GM12878 (cell line): ENCODE results near the gene MBLAC2. TPM values are rescaled to one million over a fixed set of nuclear protein-coding genes. Genes with fewer than 3 reads are reported as not detected.

Experiments used
- ATAC-seq: fragments of 200-7000 bp; cut with Tn5 transposase; 3 replicates; pipeline ENCODE4 v1.9.1; 2020; ENCODE audit warnings: mild to moderate bottlenecking, moderate library complexity
- BruUV-seq: library from RNA; stranded (reverse); fragments of 400-500 nt; replicated peaks from 2 replicates; lab custom pipeline; 2021; lab: Mats Ljungman, UMichigan
- CTCF ChIA-PET: fragments of 300-600 bp; sonication (Branson Sonifier 250); formaldehyde crosslinking; extraction: SDS; loops from one replicate; lab custom pipeline; 2021; ENCODE audit warnings: inconsistent platforms; lab: Yijun Ruan, JAX
- POLR2A ChIA-PET: fragments of 350-600 bp; formaldehyde crosslinking; extraction: SDS; loops from one replicate; lab custom pipeline; 2021; ENCODE audit warnings: inconsistent platforms; lab: Charles Lee
- RAD21 ChIA-PET: fragments of 300-600 bp; sonication (Branson Sonifier 250); formaldehyde crosslinking; loops from one replicate; lab custom pipeline; 2023; ENCODE audit warnings: antibody characterized with exemption; ENCODE audit not compliant: unreplicated experiment; lab: Charles Lee
- SMC1A ChIA-PET: fragments of 300-600 bp; sonication (Branson Sonifier 250); formaldehyde crosslinking; loops from one replicate; lab custom pipeline; 2023; ENCODE audit not compliant: unreplicated experiment, uncharacterized antibody; lab: Charles Lee
- DNase-seq: peaks from one replicate; pipeline ENCODE4 v3.0.0-alpha.2; 2011; ENCODE audit warnings: low read depth, low spot score
- FAIRE-seq: peaks from 3 replicates; lab custom pipeline; 2011; peaks lifted over from hg19 to GRCh38; lab: Jason Lieb, UNC
- H2AFZ ChIP-seq: 2 replicates; pipeline ENCODE4 v1.6.0; 2011; ENCODE audit warnings: low read depth, low read length, control low read depth; ENCODE audit not compliant: control insufficient read depth
- H3K27ac ChIP-seq: 2 replicates; pipeline ENCODE4 v1.5.1; 2011; ENCODE audit warnings: control low read depth; ENCODE audit not compliant: control insufficient read depth, insufficient read depth
- H3K27me3 ChIP-seq, 2 experiments: replicated peaks in 1 of 2; 2 replicates each; pipeline versions ENCODE4 v1.6.0 to v1.6.1; 2011; ENCODE audit warnings: low read length in 1 of 2; ENCODE audit not compliant: control insufficient read depth in 2 of 2, insufficient read depth in 2 of 2
- H3K36me3 ChIP-seq, 2 experiments: 2 replicates each; pipeline ENCODE4 v1.5.1; 2011; ENCODE audit warnings: low read length in 1 of 2; ENCODE audit not compliant: control insufficient read depth in 2 of 2, insufficient read depth in 2 of 2
- H3K4me1 ChIP-seq: 2 replicates; pipeline ENCODE4 v1.6.1; 2011; ENCODE audit warnings: mild to moderate bottlenecking, low read length, moderate library complexity, mixed read lengths; ENCODE audit not compliant: control insufficient read depth, insufficient read depth
- H3K4me2 ChIP-seq: 2 replicates; pipeline ENCODE4 v1.6.0; 2011; ENCODE audit warnings: control low read depth; ENCODE audit not compliant: control insufficient read depth, insufficient read depth
- H3K4me3 ChIP-seq: fragments of 200-600 bp; sonication (generic); 2 replicates; pipeline ENCODE4 v1.5.1; 2016
- H3K79me2 ChIP-seq: 2 replicates; pipeline ENCODE4 v1.6.0; 2011; ENCODE audit warnings: low read length; ENCODE audit not compliant: control insufficient read depth, insufficient read depth
- H3K9ac ChIP-seq: 2 replicates; pipeline ENCODE4 v1.8.0; 2011; ENCODE audit warnings: low read length, control low read depth, mixed read lengths; ENCODE audit not compliant: control insufficient read depth, insufficient read depth
- H3K9me3 ChIP-seq: replicated peaks from 3 replicates; pipeline ENCODE4 v1.5.1; 2011; ENCODE audit warnings: mild to moderate bottlenecking, low read length; ENCODE audit not compliant: control insufficient read depth, insufficient read depth
- H4K20me1 ChIP-seq: 2 replicates; pipeline ENCODE4 v1.6.0; 2011; ENCODE audit not compliant: control insufficient read depth, insufficient read depth
- ATF7 ChIP-seq: fragments of 450-650 bp; IDR thresholded peaks from 2 replicates; pipeline ENCODE4 v1.6.1; 2016; ENCODE audit warnings: low read depth, mild to moderate bottlenecking
- CHD4 ChIP-seq: fragments of 200-600 bp; sonication (generic); IDR thresholded peaks from 2 replicates; pipeline ENCODE4 v1.6.1; 2016; ENCODE audit warnings: mild to moderate bottlenecking
- EGR1 ChIP-seq, 2 experiments: IDR thresholded peaks; 1 replicate in 1 of 2; 2 replicates in 1 of 2; pipeline ENCODE4 v1.6.1; 2011 to 2012; ENCODE audit warnings: low read depth in 2 of 2, low read length in 2 of 2, borderline replicate concordance in 1 of 2, mild to moderate bottlenecking in 1 of 2, moderate library complexity in 1 of 2
- ESRRA ChIP-seq: IDR thresholded peaks from 2 replicates; pipeline ENCODE4 v1.6.1; 2012; ENCODE audit warnings: mild to moderate bottlenecking, low read length, improper control_type of control experiment
- ETV6 ChIP-seq, 2 experiments: fragments of 450-650 bp in 1 of 2; IDR thresholded peaks in 1 of 2; conservative IDR thresholded peaks in 1 of 2; 2 replicates each; pipeline ENCODE4 v1.6.1; 2014; ENCODE audit warnings: antibody characterized with exemption in 1 of 2, borderline replicate concordance in 1 of 2, low read depth in 1 of 2, mild to moderate bottlenecking in 1 of 2, moderate library complexity in 1 of 2
- LARP7 ChIP-seq: fragments of 450-650 bp; IDR thresholded peaks from 2 replicates; pipeline ENCODE4 v1.6.1; 2017; ENCODE audit warnings: mild to moderate bottlenecking
- MEF2A ChIP-seq: IDR thresholded peaks from 2 replicates; pipeline ENCODE4 v1.6.1; 2011; ENCODE audit warnings: low read depth, mild to moderate bottlenecking, low read length, moderate library complexity; ENCODE audit not compliant: insufficient read depth
- MYC ChIP-seq: IDR thresholded peaks from 2 replicates; pipeline ENCODE4 v1.6.1; 2011; ENCODE audit warnings: mild to moderate bottlenecking, low read length, moderate library complexity, inconsistent platforms; ENCODE audit not compliant: insufficient read depth, insufficient replicate concordance, insufficient read length, severe bottlenecking
- NFYA ChIP-seq: IDR thresholded peaks from 2 replicates; pipeline ENCODE4 v1.6.1; 2011; ENCODE audit warnings: low read depth, mild to moderate bottlenecking, low read length, improper control_type of control experiment, borderline replicate concordance
- POLR2A ChIP-seq: IDR thresholded peaks from 2 replicates; pipeline ENCODE4 v1.6.1; 2011; ENCODE audit warnings: low read depth, mild to moderate bottlenecking, low read length
- POLR2AphosphoS5 ChIP-seq: IDR thresholded peaks from 2 replicates; pipeline ENCODE4 v1.6.1; 2011; ENCODE audit warnings: mild to moderate bottlenecking, low read length, inconsistent platforms
- RELA ChIP-seq: fragments of 450-650 bp; IDR thresholded peaks from 2 replicates; pipeline ENCODE4 v1.8.0; 2014; ENCODE audit warnings: borderline replicate concordance; ENCODE audit not compliant: partially characterized antibody
- RUNX3 ChIP-seq: IDR thresholded peaks from 2 replicates; pipeline ENCODE4 v1.6.1; 2012; ENCODE audit warnings: low read length, inconsistent platforms
- SMAD5 ChIP-seq: IDR thresholded peaks from 2 replicates; pipeline ENCODE4 v1.6.1; 2016; ENCODE audit warnings: antibody characterized with exemption, low read depth
- WGBS: methylation state at CpG from one replicate; pipeline ENCODE4 v1.1.6; 2016; ENCODE audit warnings: low lambda C conversion rate; ENCODE audit not compliant: insufficient replicate concordance, insufficient coverage; ENCODE audit errors: missing lambda C conversion rate; 5-methylcytosine and 5-hydroxymethylcytosine counted together
- in situ Hi-C: fragments of 300-500 bp; cut with MboI; formaldehyde crosslinking; loops from 9 replicates; pipeline ENCODE4 v1.14.3; 2018; ENCODE audit warnings: mixed read lengths
- intact Hi-C: fragments of 100-400 bp; cut with micrococcal nuclease; formaldehyde crosslinking; loops from one replicate; pipeline ENCODE4 v1.14.2; 2022; ENCODE audit not compliant: unreplicated experiment
- polyA plus RNA-seq, 11 experiments: library from polyadenylated mRNA; depleted of rRNA in 4 of 11; unstranded in 6 of 11; stranded (reverse) in 5 of 11; fragments of >200 nt; fragmentation: Nextera tagmentation in 4 of 11; fragmentation: Illumina TruSeq in 1 of 11; extraction: Ambion mirVana in 4 of 11; extraction: Trizol in 1 of 11; gene quantifications; 1 replicate in 1 of 11; 2 replicates in 10 of 11; pipeline versions ENCODE4 v1.2.1 to v1.2.3, GENCODE V29; 2011 to 2016; ENCODE audit warnings: inconsistent platforms in 2 of 11, missing spikeins in 2 of 11, low read depth in 1 of 11
- total RNA-seq, 4 experiments: library from RNA; depleted of rRNA in 3 of 4; stranded (reverse); fragments of >200 nt in 3 of 4; fragmentation: Illumina TruSeq in 1 of 4; extraction: Trizol in 1 of 4; gene quantifications; 2 replicates each; pipeline versions ENCODE4 v1.2.1 to v1.2.3, GENCODE V29; 2013 to 2021
- TF ChIP-seq, protein P1 (sequence below): IDR thresholded peaks from 2 replicates; pipeline ENCODE4 v1.6.1; 2012; ENCODE audit warnings: low read depth, low read length, improper control_type of control experiment
- TF ChIP-seq, protein P2 (sequence below): IDR thresholded peaks from 2 replicates; pipeline ENCODE4 v1.6.1; 2011; ENCODE audit warnings: low read depth, low read length, improper control_type of control experiment, borderline replicate concordance

The MBLAC2 gene
- total and polyA plus RNA-seq, 10 of the 15 experiments (the other 5 are each of a cell fraction or from before 2014, with no cell fraction given), result 2.0 to 10.5 (median 7.1) TPM

DNA sequence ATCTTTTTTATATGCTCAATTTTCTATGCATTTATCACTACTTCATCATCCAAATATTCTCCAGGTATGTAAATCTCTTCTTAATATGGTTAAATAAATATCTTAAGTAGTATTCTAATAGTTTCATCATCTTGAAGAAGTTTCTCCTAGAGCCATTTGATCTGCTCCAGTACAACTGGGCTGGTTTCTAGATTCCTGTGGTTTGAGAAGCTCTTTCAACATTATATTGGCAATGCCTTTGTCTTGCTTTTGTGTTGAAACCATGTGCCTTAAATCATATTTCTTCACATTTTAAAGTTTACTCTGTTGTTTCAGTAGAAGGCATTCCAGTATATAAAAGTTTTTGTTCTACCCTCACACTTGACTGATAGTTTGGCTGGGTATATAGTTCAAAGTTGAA, 27.6 kb downstream of the MBLAC2 start:
- ChIA-PET RAD21 (no interaction called here), POLR2A (no interaction called here), CTCF (no interaction called here), SMC1A (no interaction called here)
- no peak overlapping the region for H3K4me2 ChIP-seq
- in situ Hi-C loops, result no loop called here
- DNase-seq, result no peak
- H3K9me3 ChIP-seq, result no peaks in the 10 kb centered on the region
- no peak overlapping the region for H3K4me3 ChIP-seq
- H3K36me3 ChIP-seq, result no peaks in the 10 kb centered on the region
- no peaks in the 10 kb centered on the region for H3K4me1 ChIP-seq
- FAIRE-seq, result no peak
- intact Hi-C loops, result no loop called here
- TF ChIP-seq ATF7, result no peak
- no peak for TF ChIP-seq SMAD5
- no peak for TF ChIP-seq LARP7
- no peaks in the 10 kb centered on the region for H3K79me2 ChIP-seq
- no peaks in the 10 kb centered on the region for H3K27me3 ChIP-seq
- no peak overlapping the region for H3K27ac ChIP-seq
- no peaks in the 10 kb centered on the region for H4K20me1 ChIP-seq
- H3K9ac ChIP-seq, result no peak overlapping the region
- no peak for ATAC-seq
- no TSS peak for BruUV-seq
- no peak overlapping the region for H2AFZ ChIP-seq

DNA sequence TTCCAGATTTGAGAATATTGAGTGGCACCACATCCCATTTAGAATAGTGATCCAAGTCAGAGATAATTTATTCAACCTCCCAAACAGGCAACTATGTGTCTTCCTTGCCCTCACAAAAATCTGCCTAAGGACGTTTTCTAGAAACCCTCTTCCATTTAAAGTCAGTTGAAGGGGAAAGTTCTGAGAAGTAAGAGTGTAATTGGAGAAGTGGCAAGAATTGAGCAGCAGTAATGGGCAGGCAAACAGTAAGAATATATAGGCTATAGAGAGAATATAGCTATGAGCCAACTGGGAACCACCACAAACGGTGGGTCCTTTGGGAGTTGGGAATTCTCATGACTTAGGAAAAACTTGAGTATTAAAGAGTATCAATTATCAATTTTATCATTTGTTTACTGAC, 33.9 kb downstream of the MBLAC2 start:
- CTCF ChIA-PET, result interaction anchor here (0.6 to 6.8 kb wide), 13 partner anchors 11 to 343 kb away, joined by 3 to 118 read pairs (median 5); partner anchors contain the start of gene LYSMD3
- no peak overlapping the region for H3K4me2 ChIP-seq

More for the DNA sequence above, 33.9 kb downstream of the MBLAC2 start:
- ChIA-PET SMC1A (interaction anchor here (1.1 to 5.2 kb wide), 6 partner anchors 12 to 163 kb away, joined by 3 to 46 read pairs (median 20); partner anchors contain the start of gene LYSMD3), POLR2A (no interaction called here), RAD21 (interaction anchor here (1.2 to 4.4 kb wide), 4 partner anchors 36 to 343 kb away, joined by 4 to 43 read pairs (median 18); partner anchors contain the start of gene LYSMD3)
- WGBS, result 4% methylated on average over 2 of the region's 2 CpGs
- DNase-seq, result no peak
- Histone ChIP-seq H3K9ac (no peak overlapping the region), H3K79me2 (no peaks in the 10 kb centered on the region), H4K20me1 (no peaks in the 10 kb centered on the region), H3K4me3 (no peak overlapping the region), H3K27ac (no peak overlapping the region), H3K27me3 (no peaks in the 10 kb centered on the region), H3K36me3 (no peaks in the 10 kb centered on the region), H3K4me1 (no peaks in the 10 kb centered on the region), H3K9me3 (no peaks in the 10 kb centered on the region), H2AFZ (peak overlapping the region; percentile 73)
- no TSS peak for BruUV-seq
- intact Hi-C loops (loop anchor here (1.0 kb wide), 1 partner anchor 343 kb away; no protein-coding TSS in a partner anchor), in situ Hi-C loops (loop anchor here (5.0 kb wide), 1 partner anchor 162 kb away; no protein-coding TSS in a partner anchor)
- 0 out of 3 replicates have a peak, but pooled peaks have one; percentile 31 for ATAC-seq
- no peak for FAIRE-seq
- TF ChIP-seq EGR1 (IDR thresholded peaks at IDR 0.05; ENCODE audit: borderline replicate concordance in 1 of 2, low read depth in 2 of 2, low read length in 2 of 2) (no peak), POLR2A (no peak), RELA (no peak), NFYA (no peak), MEF2A (no peak), RUNX3 (no peak), ESRRA (no peak), ETV6 (conservative IDR thresholded peaks at IDR 0.05 in 1 of 2, IDR thresholded peaks at IDR 0.05 in 1 of 2; ENCODE audit: borderline replicate concordance in 1 of 2, low read depth in 1 of 2) (no peak), POLR2AphosphoS5 (no peak), MYC (no peak), CHD4 (no peak)
- TF ChIP-seq, protein P1, sequence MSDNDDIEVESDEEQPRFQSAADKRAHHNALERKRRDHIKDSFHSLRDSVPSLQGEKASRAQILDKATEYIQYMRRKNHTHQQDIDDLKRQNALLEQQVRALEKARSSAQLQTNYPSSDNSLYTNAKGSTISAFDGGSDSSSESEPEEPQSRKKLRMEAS, result no peak
- TF ChIP-seq, protein P2, sequence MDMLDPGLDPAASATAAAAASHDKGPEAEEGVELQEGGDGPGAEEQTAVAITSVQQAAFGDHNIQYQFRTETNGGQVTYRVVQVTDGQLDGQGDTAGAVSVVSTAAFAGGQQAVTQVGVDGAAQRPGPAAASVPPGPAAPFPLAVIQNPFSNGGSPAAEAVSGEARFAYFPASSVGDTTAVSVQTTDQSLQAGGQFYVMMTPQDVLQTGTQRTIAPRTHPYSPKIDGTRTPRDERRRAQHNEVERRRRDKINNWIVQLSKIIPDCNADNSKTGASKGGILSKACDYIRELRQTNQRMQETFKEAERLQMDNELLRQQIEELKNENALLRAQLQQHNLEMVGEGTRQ, result no peak
